ENCODE results near the gene TRAF2. TPM values are rescaled to one million over a fixed set of nuclear protein-coding genes. Genes with fewer than 3 reads are reported as not detected.

TRAF2 gene
- total and polyA plus RNA-seq, 4 donors, result 4.8 to 22.1 (median 11.6) TPM

- ATAC-seq (ENCODE audit: low FRiP score), result no peak
- no peak for DNase-seq
- Histone ChIP-seq H3K36me3 (ENCODE audit: control insufficient read depth in 1 of 2, insufficient read depth in 2 of 2, low read length in 1 of 2) (peaks cover 0 to 2% of the 10 kb centered on the region in 2 donors), H3K27me3 (ENCODE audit: control insufficient read depth in 1 of 2, insufficient read depth in 2 of 2, low read length in 1 of 2) (no peaks in the 10 kb centered on the region), H3K4me1 (ENCODE audit: control insufficient read depth in 1 of 2, insufficient read depth in 2 of 2, low read length in 2 of 2) (no peaks in the 10 kb centered on the region), H3K27ac (ENCODE audit: low read depth in 1 of 2, low read length in 2 of 2) (no peak overlapping the region), H3K9me3 (ENCODE audit: control insufficient read depth, low read length) (no peaks in the 10 kb centered on the region), H3K4me3 (ENCODE audit: low read length in 2 of 2) (no peak overlapping the region)
- intact Hi-C loops (cut with DNase I), result no loop called here
- 24 to 64% methylated on average over 10 to 11 of the region's 11 CpGs for WGBS, 2 donors
Observed at GRCh38 chr9:136921307-136921706, 35.0 kb downstream of the TRAF2 start.

DNA sequence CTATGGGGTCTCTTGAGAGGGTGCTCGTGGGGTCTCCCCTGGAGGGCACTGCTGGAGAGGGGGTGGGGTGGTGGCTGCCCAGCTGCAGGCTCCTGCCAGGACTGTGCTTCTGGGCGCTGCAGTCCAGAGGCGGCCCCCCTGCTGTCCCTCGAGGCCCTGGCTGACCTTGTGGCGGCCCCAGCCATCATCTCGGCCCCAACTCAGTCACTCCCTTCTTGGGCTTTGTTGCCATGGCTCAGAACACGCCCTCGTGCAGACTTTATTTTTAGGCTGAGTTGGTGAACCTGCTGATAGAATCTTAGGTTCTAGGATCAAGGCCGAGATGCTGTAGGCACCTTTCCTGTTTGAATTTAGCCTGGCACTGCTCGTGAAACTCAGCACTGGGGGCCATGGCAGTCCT lies 35.4 kb downstream of the TRAF2 start:
- intact Hi-C loops (cut with DNase I), result no loop called here
- no peaks in the 10 kb centered on the region for H3K9me3 ChIP-seq (ENCODE audit: control insufficient read depth, low read length)
- ATAC-seq (ENCODE audit: low FRiP score) (peak; percentile 17), DNase-seq (no peak)
- H3K27me3 ChIP-seq (ENCODE audit: control insufficient read depth in 1 of 2, insufficient read depth in 2 of 2, low read length in 1 of 2), result no peaks in the 10 kb centered on the region
- 16 to 35% methylated on average over 10 of the region's 10 CpGs for WGBS, 2 donors
- peaks cover 0 to 2% of the 10 kb centered on the region in 2 donors for H3K36me3 ChIP-seq (ENCODE audit: control insufficient read depth in 1 of 2, insufficient read depth in 2 of 2, low read length in 1 of 2)
- H3K27ac ChIP-seq (ENCODE audit: low read depth in 1 of 2, low read length in 2 of 2), result no peak overlapping the region
- no peaks in the 10 kb centered on the region for H3K4me1 ChIP-seq (ENCODE audit: control insufficient read depth in 1 of 2, insufficient read depth in 2 of 2, low read length in 2 of 2)
- H3K4me3 ChIP-seq (ENCODE audit: low read length in 2 of 2), result no peak overlapping the region

DNA sequence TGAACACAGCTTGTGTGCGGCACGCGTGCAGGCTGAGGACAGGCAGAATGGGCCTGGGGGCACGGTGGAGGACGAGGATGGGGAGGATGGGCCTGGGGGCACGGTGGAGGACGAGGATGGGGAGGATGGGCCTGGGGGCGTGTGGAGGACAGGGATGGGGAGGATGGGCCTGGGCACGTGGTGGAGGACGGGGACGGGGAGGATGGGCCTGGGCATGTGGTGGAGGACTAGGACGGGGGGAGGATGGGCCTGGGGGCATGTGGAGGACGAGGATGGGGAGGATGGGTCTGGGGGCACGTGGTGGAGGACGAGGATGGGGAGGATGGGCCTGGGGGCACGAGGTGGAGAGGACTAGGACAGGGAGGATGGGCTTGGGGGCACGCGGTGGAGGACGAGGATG lies 36.2 kb downstream of the TRAF2 start:
- DNase-seq, result no peak
- Histone ChIP-seq H3K4me3 (ENCODE audit: low read length in 2 of 2) (no peak overlapping the region), H3K9me3 (ENCODE audit: control insufficient read depth, low read length) (no peaks in the 10 kb centered on the region), H3K27me3 (ENCODE audit: control insufficient read depth in 1 of 2, insufficient read depth in 2 of 2, low read length in 1 of 2) (no peaks in the 10 kb centered on the region), H3K27ac (ENCODE audit: low read depth in 1 of 2, low read length in 2 of 2) (peak overlapping the region in 1 of 2 donors; percentile 5), H3K36me3 (ENCODE audit: control insufficient read depth in 1 of 2, insufficient read depth in 2 of 2, low read length in 1 of 2) (peaks cover 0 to 2% of the 10 kb centered on the region in 2 donors), H3K4me1 (ENCODE audit: control insufficient read depth in 1 of 2, insufficient read depth in 2 of 2, low read length in 2 of 2) (no peaks in the 10 kb centered on the region)
- intact Hi-C loops (cut with DNase I), result no loop called here
- ATAC-seq (ENCODE audit: low FRiP score), result no peak
- 84 to 85% methylated on average over 16 to 19 of the region's 19 CpGs for WGBS, 2 donors

DNA sequence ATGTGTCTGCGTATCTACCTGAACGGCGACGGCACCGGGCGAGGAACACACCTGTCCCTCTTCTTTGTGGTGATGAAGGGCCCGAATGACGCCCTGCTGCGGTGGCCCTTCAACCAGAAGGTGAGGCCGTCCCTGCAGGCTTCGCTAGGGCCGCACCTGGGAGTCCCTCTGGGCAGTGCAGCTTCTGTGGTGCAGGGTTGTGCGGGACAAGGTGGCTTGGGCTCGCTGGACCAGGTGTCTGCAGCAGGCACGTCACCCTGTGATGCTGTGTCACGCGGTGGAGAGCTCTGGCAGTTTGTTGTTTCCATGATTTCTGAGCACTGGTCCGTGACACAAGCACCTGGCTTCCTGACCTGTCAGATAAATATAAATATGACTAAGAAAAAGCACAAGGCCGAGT lies 37.6 kb downstream of the TRAF2 start:
- H3K27ac ChIP-seq (ENCODE audit: low read depth in 1 of 2, low read length in 2 of 2), result no peak overlapping the region
- WGBS, 2 donors, result 97% methylated on average over 19 of the region's 19 CpGs
- no peaks in the 10 kb centered on the region for H3K9me3 ChIP-seq (ENCODE audit: control insufficient read depth, low read length)
- H3K4me1 ChIP-seq (ENCODE audit: control insufficient read depth in 1 of 2, insufficient read depth in 2 of 2, low read length in 2 of 2), result no peaks in the 10 kb centered on the region
- H3K27me3 ChIP-seq (ENCODE audit: control insufficient read depth in 1 of 2, insufficient read depth in 2 of 2, low read length in 1 of 2), result no peaks in the 10 kb centered on the region
- no peak overlapping the region for H3K4me3 ChIP-seq (ENCODE audit: low read length in 2 of 2)
- H3K36me3 ChIP-seq (ENCODE audit: control insufficient read depth in 1 of 2, insufficient read depth in 2 of 2, low read length in 1 of 2), result no peaks in the 10 kb centered on the region
- ATAC-seq (ENCODE audit: low FRiP score), result no peak
- intact Hi-C loops (cut with DNase I), result no loop called here
- no peak for DNase-seq

GRCh38 chr9:136925414-136926153 lies 39.3 kb downstream of the TRAF2 start:
- Histone ChIP-seq H3K9me3 (ENCODE audit: control insufficient read depth, low read length) (no peaks in the 10 kb centered on the region), H3K4me3 (ENCODE audit: low read length in 2 of 2) (no peak overlapping the region), H3K27me3 (ENCODE audit: control insufficient read depth in 1 of 2, insufficient read depth in 2 of 2, low read length in 1 of 2) (no peaks in the 10 kb centered on the region), H3K36me3 (ENCODE audit: control insufficient read depth in 1 of 2, insufficient read depth in 2 of 2, low read length in 1 of 2) (no peaks in the 10 kb centered on the region), H3K27ac (ENCODE audit: low read depth in 1 of 2, low read length in 2 of 2) (no peak overlapping the region), H3K4me1 (ENCODE audit: control insufficient read depth in 1 of 2, insufficient read depth in 2 of 2, low read length in 2 of 2) (no peaks in the 10 kb centered on the region)
- WGBS, 2 donors, result 75 to 76% methylated on average over 33 of the region's 33 CpGs
- DNase-seq (no peak), ATAC-seq (ENCODE audit: low FRiP score) (peak; percentile 27)
- intact Hi-C loops (cut with DNase I), result no loop called here

GRCh38 chr9:136926154-136926704 lies 39.9 kb downstream of the TRAF2 start:
- Histone ChIP-seq H3K4me1 (ENCODE audit: control insufficient read depth in 1 of 2, insufficient read depth in 2 of 2, low read length in 2 of 2) (no peaks in the 10 kb centered on the region), H3K27ac (ENCODE audit: low read depth in 1 of 2, low read length in 2 of 2) (no peak overlapping the region), H3K9me3 (ENCODE audit: control insufficient read depth, low read length) (no peaks in the 10 kb centered on the region), H3K4me3 (ENCODE audit: low read length in 2 of 2) (no peak overlapping the region), H3K36me3 (ENCODE audit: control insufficient read depth in 1 of 2, insufficient read depth in 2 of 2, low read length in 1 of 2) (no peaks in the 10 kb centered on the region), H3K27me3 (ENCODE audit: control insufficient read depth in 1 of 2, insufficient read depth in 2 of 2, low read length in 1 of 2) (no peaks in the 10 kb centered on the region)
- 79 to 86% methylated on average over 9 of the region's 9 CpGs for WGBS, 2 donors
- intact Hi-C loops (cut with DNase I), result no loop called here
- DNase-seq (no peak), ATAC-seq (ENCODE audit: low FRiP score) (no peak)

DNA sequence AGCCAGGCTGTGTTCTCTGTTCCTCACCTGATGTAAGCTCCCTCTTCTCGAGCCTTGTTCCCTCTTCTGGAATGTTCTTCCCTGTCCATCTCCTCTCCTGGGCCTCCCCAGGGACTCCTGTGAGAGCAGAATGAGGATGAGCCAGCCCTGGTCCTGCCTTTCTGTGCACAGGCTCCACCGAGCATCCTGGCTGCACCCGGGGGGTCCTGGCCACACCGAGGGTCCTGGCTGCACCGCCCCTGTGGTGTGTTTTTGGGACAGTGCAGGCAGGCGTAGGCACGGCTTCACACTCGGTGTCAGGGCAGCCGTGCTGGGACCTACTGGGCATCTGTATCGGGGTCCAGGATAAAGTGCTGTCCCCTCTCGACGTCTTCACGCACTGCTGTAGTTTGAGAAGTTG lies 40.4 kb downstream of the TRAF2 start:
- no peaks in the 10 kb centered on the region for H3K4me1 ChIP-seq (ENCODE audit: control insufficient read depth in 1 of 2, insufficient read depth in 2 of 2, low read length in 2 of 2)
- no peak overlapping the region for H3K27ac ChIP-seq (ENCODE audit: low read depth in 1 of 2, low read length in 2 of 2)
- H3K4me3 ChIP-seq (ENCODE audit: low read length in 2 of 2), result no peak overlapping the region
- ATAC-seq (ENCODE audit: low FRiP score) (no peak), DNase-seq (no peak)
- intact Hi-C loops (cut with DNase I), result no loop called here
- H3K27me3 ChIP-seq (ENCODE audit: control insufficient read depth in 1 of 2, insufficient read depth in 2 of 2, low read length in 1 of 2), result no peaks in the 10 kb centered on the region
- H3K36me3 ChIP-seq (ENCODE audit: control insufficient read depth in 1 of 2, insufficient read depth in 2 of 2, low read length in 1 of 2), result no peaks in the 10 kb centered on the region
- no peaks in the 10 kb centered on the region for H3K9me3 ChIP-seq (ENCODE audit: control insufficient read depth, low read length)
- WGBS, 2 donors, result 93 to 94% methylated on average over 13 of the region's 13 CpGs

DNA sequence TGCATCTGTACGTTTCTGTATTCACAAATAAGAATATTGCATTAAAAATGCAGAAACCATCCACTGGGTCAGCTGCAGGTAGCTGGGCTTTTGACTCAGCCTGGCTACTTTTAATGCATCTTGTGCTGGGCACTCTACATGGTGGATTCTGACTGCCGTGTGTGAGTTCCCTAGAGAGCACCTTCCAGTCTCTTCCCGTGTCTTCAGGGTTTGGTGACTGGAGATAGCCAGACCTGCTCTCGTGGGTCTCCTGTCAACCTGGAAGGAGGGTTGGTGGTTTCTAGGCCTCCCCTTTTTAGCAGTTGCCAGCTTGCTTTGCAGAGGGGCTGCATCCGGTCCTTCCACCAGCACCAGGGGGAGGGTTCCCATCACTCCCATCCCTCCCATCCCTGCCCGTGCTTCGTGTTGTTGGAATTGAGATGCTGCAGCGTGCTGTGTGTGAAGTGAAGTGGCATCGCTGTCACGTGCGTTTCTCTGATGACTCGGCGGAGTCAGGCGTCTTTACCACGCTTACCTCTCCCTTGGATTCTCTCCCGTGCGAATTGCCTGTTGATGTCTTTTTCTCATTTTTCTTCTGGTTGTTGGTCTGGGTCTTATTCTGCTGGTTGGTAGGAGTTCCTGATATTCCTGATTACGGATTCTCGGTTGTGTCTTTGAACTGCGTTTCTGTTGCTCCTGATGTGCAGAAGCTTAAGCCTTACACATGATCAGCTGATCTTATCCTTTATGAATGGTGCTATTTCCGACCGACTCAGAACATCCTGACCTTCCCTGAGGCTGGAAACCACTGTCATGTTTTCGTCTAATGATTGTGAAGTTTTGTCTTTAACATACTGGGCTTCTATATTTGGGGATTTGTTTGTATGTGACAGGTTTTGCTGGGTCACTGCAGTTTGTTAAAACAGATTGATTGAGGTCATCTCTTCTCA lies 41.3 kb downstream of the TRAF2 start:
- intact Hi-C loops (cut with DNase I), result no loop called here
- no peaks in the 10 kb centered on the region for H3K4me1 ChIP-seq (ENCODE audit: control insufficient read depth in 1 of 2, insufficient read depth in 2 of 2, low read length in 2 of 2)
- no peaks in the 10 kb centered on the region for H3K27me3 ChIP-seq (ENCODE audit: control insufficient read depth in 1 of 2, insufficient read depth in 2 of 2, low read length in 1 of 2)
- no peaks in the 10 kb centered on the region for H3K36me3 ChIP-seq (ENCODE audit: control insufficient read depth in 1 of 2, insufficient read depth in 2 of 2, low read length in 1 of 2)
- DNase-seq, result no peak
- WGBS, 2 donors, result 86 to 90% methylated on average over 23 of the region's 23 CpGs
- H3K27ac ChIP-seq (ENCODE audit: low read depth in 1 of 2, low read length in 2 of 2), result no peak overlapping the region
- H3K4me3 ChIP-seq (ENCODE audit: low read length in 2 of 2), result no peak overlapping the region
- no peaks in the 10 kb centered on the region for H3K9me3 ChIP-seq (ENCODE audit: control insufficient read depth, low read length)
- ATAC-seq (ENCODE audit: low FRiP score), result no peak

Measured in aorta (tissue), 5 donors.